ENCODE data around the gene DAGLA.

DNA sequence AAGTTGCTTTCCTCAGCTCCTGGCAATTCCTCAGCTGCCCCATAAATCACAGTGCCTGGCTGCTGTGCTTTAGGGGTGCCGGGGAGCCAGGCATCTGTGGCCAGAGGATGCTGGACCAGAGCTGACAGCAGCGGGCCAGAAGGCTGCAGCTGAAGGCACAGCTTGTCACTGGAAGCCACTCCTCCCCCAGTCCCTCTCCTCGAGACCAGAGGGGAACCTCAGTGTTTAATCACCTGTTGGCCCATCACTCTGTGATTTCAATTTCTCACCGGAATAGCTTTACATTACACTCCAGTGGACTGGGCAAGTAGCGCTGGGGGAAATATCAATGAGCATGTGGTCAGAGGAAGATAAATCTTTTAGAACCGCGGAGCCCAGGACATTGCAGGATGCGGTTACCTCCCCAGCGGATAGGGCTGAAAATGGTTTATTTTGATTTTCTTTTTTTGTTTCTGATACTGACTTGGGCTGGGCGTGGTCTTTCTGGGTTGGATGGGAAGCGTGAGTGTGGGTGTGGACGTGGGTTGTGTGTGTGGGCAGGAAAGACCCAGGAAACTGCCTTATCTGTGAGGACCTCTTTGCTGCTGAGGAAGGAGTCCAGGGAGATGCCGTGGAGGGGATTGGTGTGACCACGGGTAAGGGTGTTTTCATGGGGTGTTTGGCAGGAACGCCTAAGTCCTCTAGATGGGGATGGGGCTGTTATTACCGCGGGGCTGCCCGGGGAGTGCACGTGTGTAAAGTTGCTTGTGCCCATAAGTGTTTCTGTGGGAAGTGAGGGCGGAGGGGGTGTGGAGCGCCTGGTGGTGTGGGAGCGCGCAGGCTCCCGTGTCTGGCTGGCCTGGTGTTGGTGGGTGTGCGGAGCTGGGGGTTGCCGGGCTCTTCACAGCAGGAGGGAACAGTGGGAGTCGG is 4.0 kb downstream of the DAGLA start:
- TF ChIP-seq POLR2A (IDR thresholded peaks at IDR 0.05) = no peak
- TF ChIP-seq, protein P1, sequence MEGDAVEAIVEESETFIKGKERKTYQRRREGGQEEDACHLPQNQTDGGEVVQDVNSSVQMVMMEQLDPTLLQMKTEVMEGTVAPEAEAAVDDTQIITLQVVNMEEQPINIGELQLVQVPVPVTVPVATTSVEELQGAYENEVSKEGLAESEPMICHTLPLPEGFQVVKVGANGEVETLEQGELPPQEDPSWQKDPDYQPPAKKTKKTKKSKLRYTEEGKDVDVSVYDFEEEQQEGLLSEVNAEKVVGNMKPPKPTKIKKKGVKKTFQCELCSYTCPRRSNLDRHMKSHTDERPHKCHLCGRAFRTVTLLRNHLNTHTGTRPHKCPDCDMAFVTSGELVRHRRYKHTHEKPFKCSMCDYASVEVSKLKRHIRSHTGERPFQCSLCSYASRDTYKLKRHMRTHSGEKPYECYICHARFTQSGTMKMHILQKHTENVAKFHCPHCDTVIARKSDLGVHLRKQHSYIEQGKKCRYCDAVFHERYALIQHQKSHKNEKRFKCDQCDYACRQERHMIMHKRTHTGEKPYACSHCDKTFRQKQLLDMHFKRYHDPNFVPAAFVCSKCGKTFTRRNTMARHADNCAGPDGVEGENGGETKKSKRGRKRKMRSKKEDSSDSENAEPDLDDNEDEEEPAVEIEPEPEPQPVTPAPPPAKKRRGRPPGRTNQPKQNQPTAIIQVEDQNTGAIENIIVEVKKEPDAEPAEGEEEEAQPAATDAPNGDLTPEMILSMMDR (IDR thresholded peaks at IDR 0.05) = no peak

All from uterus (tissue), 2 donors.